Pancreas (tissue), 10 donors: ENCODE results near the gene WWOX. TPM values are rescaled to one million over a fixed set of nuclear protein-coding genes. Genes with fewer than 3 reads are reported as not detected.

ENCODE experiments used
- ATAC-seq, 4 donors: fragments of 200-7000 bp; cut with Tn5 transposase; one replicate each; pipeline versions ENCODE4 v1.8.0 to v1.9.1; 2020; ENCODE audit warnings: mild to moderate bottlenecking in 4 of 4, moderate library complexity in 4 of 4
- DNase-seq, 6 donors: peaks; one replicate each; pipeline ENCODE4 v3.0.0-alpha.2; 2020
- FAIRE-seq: peaks from 2 replicates; lab custom pipeline; 2012; peaks lifted over from hg19 to GRCh38; lab: Jason Lieb, UNC
- H3K27ac ChIP-seq, 4 donors: fragments of 200-600 bp; sonication (generic); 1 replicate in 3 of 4; 2 replicates in 1 of 4; pipeline versions ENCODE4 v1.5.0 to v1.8.0; 2020
- H3K27me3 ChIP-seq, 4 donors: fragments of 200-600 bp; one replicate each; pipeline ENCODE4 v1.8.0; 2021
- H3K36me3 ChIP-seq, 3 donors: fragments of 200-600 bp; sonication (generic) in 1 of 3; one replicate each; pipeline versions ENCODE4 v1.5.0 to v1.8.0; 2020 to 2021
- H3K4me1 ChIP-seq, 3 donors: fragments of 200-600 bp; one replicate each; pipeline ENCODE4 v1.8.0; 2021
- H3K4me3 ChIP-seq, 4 donors: fragments of 200-600 bp; sonication (generic) in 2 of 4; one replicate each; pipeline versions ENCODE4 v1.5.0 to v1.8.0; 2020 to 2021
- H3K9me3 ChIP-seq, 4 donors: fragments of 200-600 bp; one replicate each; pipeline ENCODE4 v1.8.0; 2021
- WGBS, 2 donors: extraction: QIAGEN DNeasy Blood & Tissue Kit; methylation state at CpG; one replicate each; pipeline ENCODE4 v1.1.7; 2013; 5-methylcytosine and 5-hydroxymethylcytosine counted together
- intact Hi-C, 3 donors: fragments of 100-400 bp; cut with DNase I; formaldehyde crosslinking; loops; one replicate each; pipeline versions ENCODE4 v1.11.1 to v1.14.2; 2022
- polyA plus RNA-seq, 2 donors: library from polyadenylated mRNA; stranded (reverse); fragments of 200-250 nt; gene quantifications; one replicate each; pipeline ENCODE4 v1.2.3, GENCODE V29; 2013
- total RNA-seq, 6 donors: library from RNA; stranded (reverse); fragmentation: NEBNext Ultra II Directional in 4 of 6; extraction: Animal tissue kit (Norgen Biotek cat#: 25700) in 4 of 6; gene quantifications; one replicate each; pipeline versions ENCODE4 v1.2.1 to v1.2.4, GENCODE V29; 2021 to 2023
- TF ChIP-seq, protein P1 (sequence below), 4 donors: fragments of 200-600 bp; sonication (generic) in 3 of 4; IDR thresholded peaks; one replicate each; pipeline versions ENCODE4 v1.5.0 to v1.8.0; 2021; ENCODE audit warnings: antibody characterized with exemption in 4 of 4
- donor health status: healthy with polysubstance abuse.
- donor health status: DM: no; HTN: no; CAD: no; lungs with moderate emphysema.
- donor health status: DM: no; HTN: no; CAD: no.
- donor health status: control.
- donor health status: control.
- donor health status: Bipolar disorder and iron deficiency.
- donor health status: DM: yes; HTN: yes; CAD: no.
- donor health status: DM: no; HTN: no; CAD: no.
- donor health status: DM: no; HTN: no; CAD: no.
- donor health status: DM: yes; HTN: yes; CAD: no.

The WWOX gene
- total and polyA plus RNA-seq, 8 donors = 6.8 to 14.4 (median 10.8) TPM

DNA sequence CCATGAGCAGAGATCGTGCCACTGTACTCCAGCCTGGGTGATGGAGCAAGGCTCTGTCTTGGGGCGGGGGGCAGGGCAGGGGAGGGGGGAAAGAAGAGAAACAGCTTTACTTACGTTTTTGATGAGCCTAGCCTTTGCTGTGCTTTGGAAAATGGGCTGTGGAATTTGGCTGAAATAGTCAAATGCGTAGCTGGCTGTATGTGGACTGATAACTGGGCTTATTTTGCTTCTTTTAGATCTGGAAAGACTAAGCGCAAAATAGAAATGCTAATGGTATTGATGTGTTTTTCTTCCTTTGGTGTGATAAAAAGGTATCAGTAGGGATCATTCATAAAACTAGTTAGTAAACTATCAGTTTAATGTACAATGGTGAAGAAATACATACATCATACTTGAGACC, 346.4 kb downstream of the WWOX start:
- Histone ChIP-seq H3K4me3 (no peak overlapping the region), H3K9me3 (no peaks in the 10 kb centered on the region), H3K4me1 (peaks cover 0 to 6% (median 2%) of the 10 kb centered on the region in 3 donors), H3K27me3 (no peaks in the 10 kb centered on the region), H3K27ac (no peak overlapping the region), H3K36me3 (no peaks in the 10 kb centered on the region)
- ATAC-seq = no peak
- TF ChIP-seq, protein P1, sequence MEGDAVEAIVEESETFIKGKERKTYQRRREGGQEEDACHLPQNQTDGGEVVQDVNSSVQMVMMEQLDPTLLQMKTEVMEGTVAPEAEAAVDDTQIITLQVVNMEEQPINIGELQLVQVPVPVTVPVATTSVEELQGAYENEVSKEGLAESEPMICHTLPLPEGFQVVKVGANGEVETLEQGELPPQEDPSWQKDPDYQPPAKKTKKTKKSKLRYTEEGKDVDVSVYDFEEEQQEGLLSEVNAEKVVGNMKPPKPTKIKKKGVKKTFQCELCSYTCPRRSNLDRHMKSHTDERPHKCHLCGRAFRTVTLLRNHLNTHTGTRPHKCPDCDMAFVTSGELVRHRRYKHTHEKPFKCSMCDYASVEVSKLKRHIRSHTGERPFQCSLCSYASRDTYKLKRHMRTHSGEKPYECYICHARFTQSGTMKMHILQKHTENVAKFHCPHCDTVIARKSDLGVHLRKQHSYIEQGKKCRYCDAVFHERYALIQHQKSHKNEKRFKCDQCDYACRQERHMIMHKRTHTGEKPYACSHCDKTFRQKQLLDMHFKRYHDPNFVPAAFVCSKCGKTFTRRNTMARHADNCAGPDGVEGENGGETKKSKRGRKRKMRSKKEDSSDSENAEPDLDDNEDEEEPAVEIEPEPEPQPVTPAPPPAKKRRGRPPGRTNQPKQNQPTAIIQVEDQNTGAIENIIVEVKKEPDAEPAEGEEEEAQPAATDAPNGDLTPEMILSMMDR (IDR thresholded peaks at IDR 0.05) = no peak
- FAIRE-seq = no peak
- DNase-seq = no peak
- WGBS, 2 donors = 93 to 95% methylated on average over 5 of the region's 5 CpGs
- intact Hi-C loops = no loop called here

DNA sequence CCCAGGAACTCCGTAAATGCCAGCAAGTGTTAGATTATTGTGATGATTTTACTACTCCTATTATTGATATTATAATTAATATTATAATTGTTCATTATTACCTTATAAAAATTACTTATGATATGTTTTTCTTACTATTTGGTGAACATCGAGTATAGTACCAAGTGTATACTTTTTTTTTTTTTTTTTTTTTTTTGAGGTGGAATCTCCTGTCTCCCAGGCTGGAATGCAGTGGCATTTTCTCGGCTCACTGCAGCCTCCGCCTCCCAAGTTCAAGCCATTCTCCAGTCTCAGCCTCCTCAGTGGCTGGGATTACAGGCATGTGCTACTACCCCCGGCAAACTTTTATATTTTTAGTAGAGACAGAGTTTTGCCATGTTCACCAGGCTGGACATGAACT, 347.0 kb downstream of the WWOX start:
- ATAC-seq (no peak), DNase-seq (no peak), FAIRE-seq (no peak)
- WGBS, 2 donors = 94 to 98% methylated on average over 5 of the region's 5 CpGs
- H3K4me3 ChIP-seq = no peak overlapping the region
- H3K4me1 ChIP-seq = peaks cover 0 to 6% (median 2%) of the 10 kb centered on the region in 3 donors
- H3K36me3 ChIP-seq = no peaks in the 10 kb centered on the region
- H3K27me3 ChIP-seq = no peaks in the 10 kb centered on the region
- H3K27ac ChIP-seq = no peak overlapping the region
- TF ChIP-seq, protein P1 (IDR thresholded peaks at IDR 0.05) = no peak
- intact Hi-C loops = no loop called here
- H3K9me3 ChIP-seq = no peaks in the 10 kb centered on the region

DNA sequence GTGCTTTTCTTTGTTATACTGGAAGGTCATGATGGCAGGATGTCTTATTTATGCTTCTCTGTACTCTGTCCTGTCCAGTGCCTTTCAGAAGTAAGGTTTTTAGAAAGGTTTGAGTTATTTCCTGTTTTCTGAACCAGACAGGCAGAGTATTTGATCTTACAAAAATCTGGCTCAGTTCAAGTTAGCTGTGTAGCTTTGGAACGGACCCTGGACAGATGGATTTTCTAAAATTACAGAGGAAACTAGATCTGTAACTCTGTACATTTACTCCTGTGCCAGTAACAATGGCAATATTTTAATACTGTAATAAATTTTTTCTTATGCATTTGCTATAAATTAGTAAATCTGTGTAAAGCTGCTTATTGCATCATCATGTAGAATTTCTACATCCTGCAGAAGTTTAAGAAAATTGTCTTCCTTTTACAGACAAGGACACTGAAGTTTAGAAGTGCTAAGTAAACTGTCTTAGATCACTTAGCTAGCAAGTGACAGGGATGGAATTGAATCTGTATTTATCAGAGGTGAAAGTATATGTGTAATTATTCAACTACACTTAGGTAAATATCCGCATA, 347.6 kb downstream of the WWOX start:
- no peaks in the 10 kb centered on the region for H3K9me3 ChIP-seq
- no peak overlapping the region for H3K4me3 ChIP-seq
- H3K36me3 ChIP-seq = no peaks in the 10 kb centered on the region
- TF ChIP-seq, protein P1 (IDR thresholded peaks at IDR 0.05) = no peak
- no peak for ATAC-seq
- H3K27me3 ChIP-seq = no peaks in the 10 kb centered on the region
- no peak overlapping the region for H3K27ac ChIP-seq
- H3K4me1 ChIP-seq = peaks cover 0 to 6% (median 2%) of the 10 kb centered on the region in 3 donors
- 89 to 96% methylated on average over 2 of the region's 2 CpGs for WGBS, 2 donors
- no peak for FAIRE-seq
- no peak for DNase-seq
- intact Hi-C loops = no loop called here

DNA sequence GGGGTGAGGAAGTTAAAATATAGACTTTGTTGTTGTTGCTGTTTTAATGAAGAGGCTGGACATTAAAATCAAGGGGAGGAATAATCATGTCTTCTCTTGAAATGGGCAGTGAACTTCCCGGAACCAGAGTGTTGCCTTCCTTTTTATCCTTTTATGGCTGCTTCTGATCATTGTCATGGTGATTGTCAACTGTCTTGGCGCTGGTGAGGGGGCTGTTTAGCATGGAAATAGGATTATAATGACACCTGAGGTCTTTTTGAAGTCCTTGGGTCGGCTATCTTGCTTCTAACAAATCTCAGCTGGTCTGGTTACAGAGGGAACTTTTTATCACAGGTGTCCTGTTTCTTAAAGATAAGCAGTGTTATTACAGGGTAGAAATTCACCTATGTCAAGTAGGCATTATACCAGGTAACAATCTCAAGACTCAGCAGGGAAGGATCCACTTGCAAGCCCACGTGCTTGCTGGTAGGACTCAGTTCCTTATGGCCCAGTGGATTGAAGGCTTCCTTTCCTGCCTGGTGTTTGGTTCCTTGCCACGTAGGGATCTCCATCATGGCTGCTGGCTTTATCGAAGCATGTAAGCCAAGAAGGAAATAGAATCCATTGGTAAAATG, 349.3 kb downstream of the WWOX start:
- TF ChIP-seq, protein P1 (IDR thresholded peaks at IDR 0.05) = no peak
- DNase-seq = no peak
- FAIRE-seq = no peak
- no peak for ATAC-seq
- intact Hi-C loops = no loop called here
- Histone ChIP-seq H3K36me3 (no peaks in the 10 kb centered on the region), H3K4me1 (peaks cover 0 to 6% (median 0%) of the 10 kb centered on the region in 3 donors), H3K27me3 (no peaks in the 10 kb centered on the region), H3K4me3 (no peak overlapping the region), H3K27ac (no peak overlapping the region), H3K9me3 (no peaks in the 10 kb centered on the region)
- 79 to 87% methylated on average over 6 of the region's 6 CpGs for WGBS, 2 donors

DNA sequence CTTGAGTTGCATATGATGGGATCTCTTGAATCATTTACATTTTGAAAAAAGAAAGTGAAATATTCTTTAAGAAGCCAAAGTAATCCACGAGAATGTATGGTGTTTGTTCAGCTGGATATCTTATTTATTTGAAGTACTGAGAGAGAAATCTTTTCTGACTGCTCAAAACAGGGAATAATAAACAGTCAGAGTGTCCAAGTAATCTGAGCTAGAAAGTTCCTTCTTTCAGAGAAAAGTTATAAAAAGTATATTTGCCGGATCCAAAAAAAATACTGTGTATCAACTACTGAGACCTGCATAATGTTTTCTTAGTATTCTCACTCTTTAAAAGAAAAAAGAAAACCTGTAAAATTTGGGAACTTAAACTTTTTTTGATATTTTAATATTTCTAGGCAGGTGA, 350.8 kb downstream of the WWOX start:
- no peaks in the 10 kb centered on the region for H3K27me3 ChIP-seq
- TF ChIP-seq, protein P1 (IDR thresholded peaks at IDR 0.05) = no peak
- 33 to 47% methylated on average over 2 of the region's 2 CpGs for WGBS, 2 donors
- intact Hi-C loops = no loop called here
- H3K9me3 ChIP-seq = no peaks in the 10 kb centered on the region
- FAIRE-seq (no peak), DNase-seq (no peak), ATAC-seq (no peak)
- H3K36me3 ChIP-seq = no peaks in the 10 kb centered on the region
- no peak overlapping the region for H3K27ac ChIP-seq
- H3K4me3 ChIP-seq = no peak overlapping the region
- H3K4me1 ChIP-seq = peaks cover 0 to 6% (median 0%) of the 10 kb centered on the region in 3 donors
